DND-41 (cell line): Measurements from ENCODE around the gene GTF2A1.

Experiments used
- EZH2 ChIP-seq: IDR thresholded peaks from 3 replicates; pipeline ENCODE4 v1.6.1; 2012; ENCODE audit warnings: borderline replicate concordance, low read depth, mild to moderate bottlenecking, moderate library complexity, low read length, inconsistent platforms; ENCODE audit not compliant: severe bottlenecking
- TF ChIP-seq, protein P1 (sequence below): IDR thresholded peaks from 2 replicates; pipeline ENCODE4 v1.5.1; 2012; ENCODE audit warnings: borderline replicate concordance, low read length, moderate library complexity, mild to moderate bottlenecking; ENCODE audit not compliant: poor library complexity, severe bottlenecking; ENCODE audit errors: extremely low read depth

DNA sequence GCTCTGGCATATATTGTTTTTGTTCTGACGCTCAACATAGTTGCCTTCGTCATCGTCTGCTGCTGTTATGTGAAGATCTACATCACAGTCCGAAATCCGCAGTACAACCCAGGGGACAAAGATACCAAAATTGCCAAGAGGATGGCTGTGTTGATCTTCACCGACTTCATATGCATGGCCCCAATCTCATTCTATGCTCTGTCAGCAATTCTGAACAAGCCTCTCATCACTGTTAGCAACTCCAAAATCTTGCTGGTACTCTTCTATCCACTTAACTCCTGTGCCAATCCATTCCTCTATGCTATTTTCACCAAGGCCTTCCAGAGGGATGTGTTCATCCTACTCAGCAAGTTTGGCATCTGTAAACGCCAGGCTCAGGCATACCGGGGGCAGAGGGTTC is 77.0 kb downstream of the GTF2A1 start:
- TF ChIP-seq, protein P1, sequence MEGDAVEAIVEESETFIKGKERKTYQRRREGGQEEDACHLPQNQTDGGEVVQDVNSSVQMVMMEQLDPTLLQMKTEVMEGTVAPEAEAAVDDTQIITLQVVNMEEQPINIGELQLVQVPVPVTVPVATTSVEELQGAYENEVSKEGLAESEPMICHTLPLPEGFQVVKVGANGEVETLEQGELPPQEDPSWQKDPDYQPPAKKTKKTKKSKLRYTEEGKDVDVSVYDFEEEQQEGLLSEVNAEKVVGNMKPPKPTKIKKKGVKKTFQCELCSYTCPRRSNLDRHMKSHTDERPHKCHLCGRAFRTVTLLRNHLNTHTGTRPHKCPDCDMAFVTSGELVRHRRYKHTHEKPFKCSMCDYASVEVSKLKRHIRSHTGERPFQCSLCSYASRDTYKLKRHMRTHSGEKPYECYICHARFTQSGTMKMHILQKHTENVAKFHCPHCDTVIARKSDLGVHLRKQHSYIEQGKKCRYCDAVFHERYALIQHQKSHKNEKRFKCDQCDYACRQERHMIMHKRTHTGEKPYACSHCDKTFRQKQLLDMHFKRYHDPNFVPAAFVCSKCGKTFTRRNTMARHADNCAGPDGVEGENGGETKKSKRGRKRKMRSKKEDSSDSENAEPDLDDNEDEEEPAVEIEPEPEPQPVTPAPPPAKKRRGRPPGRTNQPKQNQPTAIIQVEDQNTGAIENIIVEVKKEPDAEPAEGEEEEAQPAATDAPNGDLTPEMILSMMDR: no peak
- no peak for TF ChIP-seq EZH2
